Measurements from ENCODE around the gene MT1B. TPM values are rescaled to one million over a fixed set of nuclear protein-coding genes. Genes with fewer than 3 reads are reported as not detected.

The MT1B gene
- not detected in 2 replicates for total RNA-seq

DNA sequence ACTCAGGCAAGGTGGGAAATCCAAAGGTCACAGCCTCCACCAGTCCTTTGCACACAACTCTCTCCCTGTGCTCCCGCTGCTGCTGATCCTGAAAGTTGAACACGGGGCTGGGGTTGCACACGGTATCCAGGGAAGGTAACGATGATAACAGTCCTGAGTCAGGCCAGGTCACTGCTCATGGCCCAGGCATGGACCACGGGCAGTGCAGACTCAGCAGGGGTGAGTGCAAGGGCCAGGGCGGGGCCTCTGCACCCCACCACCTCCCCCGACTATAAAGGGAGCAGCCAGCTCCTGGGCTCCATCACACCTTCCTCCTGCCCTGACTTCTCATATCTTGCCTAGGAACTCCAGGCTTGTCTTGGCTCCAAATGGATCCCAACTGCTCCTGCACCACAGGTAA, at the start of gene MT1B:
TSS of gene MT1B (plus strand) at position 301 of the 400 bp plus-strand sequence. CDS start at position 369, 68 bp downstream.
- DNase-seq (ENCODE audit: insufficient read length, low spot score, missing footprints) = no peak
- H3K9me3 ChIP-seq (ENCODE audit: low read depth, low read length) = no peaks in the 10 kb centered on the region
- no peak within 1 kb of the TSS for H2AFZ ChIP-seq (ENCODE audit: low read length)
- H3K27me3 ChIP-seq (ENCODE audit: insufficient read depth, low read length) = peaks cover 44% of the 10 kb centered on the region
- no peak within 1 kb of the TSS for H3K27ac ChIP-seq (ENCODE audit: low read depth, low read length)
- H4K20me1 ChIP-seq (ENCODE audit: insufficient read depth, low read length) = no peaks in the 10 kb centered on the region
- no peaks in the 10 kb centered on the region for H3K36me3 ChIP-seq (ENCODE audit: insufficient read depth, low read length)
- H3K4me3 ChIP-seq (ENCODE audit: insufficient read depth, low read length) = no peak within 1 kb of the TSS
- no peaks in the 10 kb centered on the region for H3K79me2 ChIP-seq (ENCODE audit: insufficient read depth, low read length)
- TF ChIP-seq, protein P1, sequence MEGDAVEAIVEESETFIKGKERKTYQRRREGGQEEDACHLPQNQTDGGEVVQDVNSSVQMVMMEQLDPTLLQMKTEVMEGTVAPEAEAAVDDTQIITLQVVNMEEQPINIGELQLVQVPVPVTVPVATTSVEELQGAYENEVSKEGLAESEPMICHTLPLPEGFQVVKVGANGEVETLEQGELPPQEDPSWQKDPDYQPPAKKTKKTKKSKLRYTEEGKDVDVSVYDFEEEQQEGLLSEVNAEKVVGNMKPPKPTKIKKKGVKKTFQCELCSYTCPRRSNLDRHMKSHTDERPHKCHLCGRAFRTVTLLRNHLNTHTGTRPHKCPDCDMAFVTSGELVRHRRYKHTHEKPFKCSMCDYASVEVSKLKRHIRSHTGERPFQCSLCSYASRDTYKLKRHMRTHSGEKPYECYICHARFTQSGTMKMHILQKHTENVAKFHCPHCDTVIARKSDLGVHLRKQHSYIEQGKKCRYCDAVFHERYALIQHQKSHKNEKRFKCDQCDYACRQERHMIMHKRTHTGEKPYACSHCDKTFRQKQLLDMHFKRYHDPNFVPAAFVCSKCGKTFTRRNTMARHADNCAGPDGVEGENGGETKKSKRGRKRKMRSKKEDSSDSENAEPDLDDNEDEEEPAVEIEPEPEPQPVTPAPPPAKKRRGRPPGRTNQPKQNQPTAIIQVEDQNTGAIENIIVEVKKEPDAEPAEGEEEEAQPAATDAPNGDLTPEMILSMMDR (IDR thresholded peaks at IDR 0.05; ENCODE audit: extremely low read depth, low read depth, low read length) = no peak
- H3K4me2 ChIP-seq (ENCODE audit: insufficient read depth, low read length) = no peak within 1 kb of the TSS
- no peaks in the 10 kb centered on the region for H3K4me1 ChIP-seq (ENCODE audit: insufficient read depth, low read length)

DNA sequence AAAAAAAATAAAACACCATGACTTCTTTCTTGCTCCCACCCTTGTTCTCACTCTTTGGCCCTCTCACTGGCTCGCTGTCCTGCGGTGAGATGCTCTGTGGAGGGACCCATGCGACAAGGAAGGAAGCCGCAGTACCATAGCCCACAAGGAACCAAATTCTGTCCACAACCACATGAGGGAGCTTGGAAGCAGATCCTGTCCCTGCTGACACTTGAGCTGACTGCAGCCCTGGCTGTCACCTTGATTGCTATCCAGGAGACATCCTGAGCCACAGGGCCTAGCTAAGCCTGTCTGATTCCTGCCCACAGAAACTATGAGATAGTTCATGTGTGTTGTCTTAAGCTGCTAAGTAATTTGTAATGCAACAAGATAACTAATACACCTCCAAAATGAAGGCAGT, 48.1 kb upstream of the MT1B start:
- no peaks in the 10 kb centered on the region for H4K20me1 ChIP-seq (ENCODE audit: insufficient read depth, low read length)
- H3K27me3 ChIP-seq (ENCODE audit: insufficient read depth, low read length) = no peaks in the 10 kb centered on the region
- no peak overlapping the region for H3K4me3 ChIP-seq (ENCODE audit: insufficient read depth, low read length)
- no peaks in the 10 kb centered on the region for H3K9me3 ChIP-seq (ENCODE audit: low read depth, low read length)
- H3K4me2 ChIP-seq (ENCODE audit: insufficient read depth, low read length) = no peak overlapping the region
- H3K27ac ChIP-seq (ENCODE audit: low read depth, low read length) = no peak overlapping the region
- DNase-seq (ENCODE audit: insufficient read length, low spot score, missing footprints) = no peak
- TF ChIP-seq, protein P1 (IDR thresholded peaks at IDR 0.05; ENCODE audit: extremely low read depth, low read depth, low read length) = peak; percentile 45
- peak overlapping the region; percentile 50 for H2AFZ ChIP-seq (ENCODE audit: low read length)
- no peaks in the 10 kb centered on the region for H3K36me3 ChIP-seq (ENCODE audit: insufficient read depth, low read length)
- peaks cover 27% of the 10 kb centered on the region for H3K4me1 ChIP-seq (ENCODE audit: insufficient read depth, low read length)
- H3K79me2 ChIP-seq (ENCODE audit: insufficient read depth, low read length) = no peaks in the 10 kb centered on the region

DNA sequence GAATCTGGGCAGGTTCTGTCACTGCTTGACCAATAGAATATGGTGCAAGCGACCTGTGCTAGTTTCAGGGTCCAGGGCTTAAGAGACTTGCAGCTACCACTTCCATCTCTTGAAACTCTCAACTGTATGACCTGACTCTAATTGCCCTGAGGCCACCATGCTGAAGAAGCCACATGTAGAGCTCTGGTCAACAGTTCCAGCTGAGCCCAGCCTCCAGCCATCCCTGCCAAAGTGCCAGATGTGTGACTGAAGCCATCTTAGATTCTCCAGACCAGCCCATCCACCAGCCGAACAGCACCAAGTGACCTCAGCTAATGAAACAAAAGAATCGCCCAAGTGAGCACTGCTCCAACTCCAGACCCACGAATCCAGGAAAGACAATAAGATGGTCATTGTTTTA, 46.7 kb upstream of the MT1B start:
- no peak for DNase-seq (ENCODE audit: insufficient read length, low spot score, missing footprints)
- Histone ChIP-seq H3K4me3 (ENCODE audit: insufficient read depth, low read length) (no peak overlapping the region), H3K27ac (ENCODE audit: low read depth, low read length) (peak overlapping the region; percentile 98), H3K27me3 (ENCODE audit: insufficient read depth, low read length) (no peaks in the 10 kb centered on the region), H3K36me3 (ENCODE audit: insufficient read depth, low read length) (no peaks in the 10 kb centered on the region), H4K20me1 (ENCODE audit: insufficient read depth, low read length) (no peaks in the 10 kb centered on the region), H3K4me2 (ENCODE audit: insufficient read depth, low read length) (no peak overlapping the region), H3K79me2 (ENCODE audit: insufficient read depth, low read length) (no peaks in the 10 kb centered on the region), H3K9me3 (ENCODE audit: low read depth, low read length) (no peaks in the 10 kb centered on the region), H3K4me1 (ENCODE audit: insufficient read depth, low read length) (peaks cover 38% of the 10 kb centered on the region), H2AFZ (ENCODE audit: low read length) (no peak overlapping the region)
- TF ChIP-seq, protein P1 (IDR thresholded peaks at IDR 0.05; ENCODE audit: extremely low read depth, low read depth, low read length) = no peak

DNA sequence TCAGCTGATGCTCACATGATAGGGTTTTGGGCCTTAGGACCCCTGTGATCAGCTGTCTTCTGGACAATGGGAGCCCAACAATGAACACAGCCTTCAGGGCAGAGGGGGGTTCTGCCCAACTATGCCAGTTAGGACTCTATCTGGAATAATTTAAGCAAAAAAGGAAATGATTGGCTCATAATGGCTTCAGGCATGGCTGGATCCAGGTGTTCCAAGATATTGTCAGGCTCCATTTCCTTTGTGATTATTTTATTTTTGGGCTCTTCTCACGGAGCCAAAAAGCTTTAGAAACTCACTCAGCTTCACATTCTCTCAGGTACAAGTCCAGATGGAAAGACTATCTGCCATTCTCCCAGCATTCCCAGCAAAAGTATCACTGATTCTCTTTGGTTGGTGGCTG, 46.2 kb upstream of the MT1B start:
- Histone ChIP-seq H2AFZ (ENCODE audit: low read length) (no peak overlapping the region), H4K20me1 (ENCODE audit: insufficient read depth, low read length) (no peaks in the 10 kb centered on the region), H3K4me1 (ENCODE audit: insufficient read depth, low read length) (peaks cover 43% of the 10 kb centered on the region), H3K4me3 (ENCODE audit: insufficient read depth, low read length) (no peak overlapping the region), H3K27ac (ENCODE audit: low read depth, low read length) (peak overlapping the region; percentile 98), H3K9me3 (ENCODE audit: low read depth, low read length) (no peaks in the 10 kb centered on the region), H3K4me2 (ENCODE audit: insufficient read depth, low read length) (no peak overlapping the region), H3K79me2 (ENCODE audit: insufficient read depth, low read length) (no peaks in the 10 kb centered on the region), H3K36me3 (ENCODE audit: insufficient read depth, low read length) (no peaks in the 10 kb centered on the region), H3K27me3 (ENCODE audit: insufficient read depth, low read length) (no peaks in the 10 kb centered on the region)
- no peak for DNase-seq (ENCODE audit: insufficient read length, low spot score, missing footprints)
- TF ChIP-seq, protein P1 (IDR thresholded peaks at IDR 0.05; ENCODE audit: extremely low read depth, low read depth, low read length) = no peak
